K562 (cell line): ENCODE measurements around the gene IFNB1.

Source experiments
- ASH1L ChIP-seq: fragments of 450-650 bp; IDR thresholded peaks from 2 replicates; pipeline ENCODE4 v1.6.1; 2018; ENCODE audit warnings: borderline replicate concordance, mild to moderate bottlenecking, low read depth; ENCODE audit not compliant: partially characterized antibody
- BRF2 ChIP-seq: IDR thresholded peaks from 3 replicates; pipeline ENCODE4 v1.6.1; 2011; ENCODE audit warnings: borderline replicate concordance, mild to moderate bottlenecking; ENCODE audit not compliant: insufficient read length, insufficient read depth
- CTCF ChIP-seq, 3 experiments: IDR thresholded peaks in 2 of 3; conservative IDR thresholded peaks in 1 of 3; 2 replicates each; pipeline ENCODE4 v1.5.1; 2011 to 2012; ENCODE audit warnings: low read length in 3 of 3, mild to moderate bottlenecking in 3 of 3, control low read depth in 2 of 3, improper control_type of control experiment in 1 of 3, inconsistent platforms in 1 of 3, low read depth in 1 of 3, mixed read lengths in 1 of 3, moderate library complexity in 1 of 3; ENCODE audit not compliant: insufficient read depth in 2 of 3
- RB1 ChIP-seq: fragments of 450-650 bp; IDR thresholded peaks from 2 replicates; pipeline ENCODE4 v1.6.1; 2017; ENCODE audit warnings: low read depth, mild to moderate bottlenecking
- SP1 ChIP-seq: sonication (generic); formaldehyde crosslinking; IDR thresholded peaks from 2 replicates; pipeline ENCODE4 v1.8.1; 2022; ENCODE audit warnings: mild to moderate bottlenecking, missing genetic modification reagents
- ZNF121 ChIP-seq: sonication (generic); formaldehyde crosslinking; conservative IDR thresholded peaks from 2 replicates; pipeline ENCODE4 v1.8.0; 2022; ENCODE audit warnings: missing genetic modification reagents

- TF ChIP-seq RB1 (no peak), CTCF (IDR thresholded peaks at IDR 0.05 in 2 of 3, conservative IDR thresholded peaks at IDR 0.05 in 1 of 3; ENCODE audit: insufficient read depth in 2 of 3, low read depth in 1 of 3, low read length in 3 of 3) (no peak), BRF2 (no peak), ZNF121 (CRISPR knock-in tag) (no peak), SP1 (no peak), ASH1L (no peak)
Measured at GRCh38 chr9:21077781-21078180, at the start of gene IFNB1.
